T-cell (primary cell): ENCODE data around the gene KRT13. TPM values are rescaled to one million over a fixed set of nuclear protein-coding genes. Genes with fewer than 3 reads are reported as not detected.
A peak's percentile ranks its signal among the peaks of the same experiment; 100 is the strongest.

Experiments
- ATAC-seq, 4 experiments: fragments of 200-7000 bp in 3 of 4; fragments of 150-1000 bp in 1 of 4; cut with Tn5 transposase; replicated peaks in 1 of 4; 1 replicate in 3 of 4; 2 replicates in 1 of 4; pipeline ENCODE4 v1.10.0; 2021; ENCODE audit warnings: moderate library complexity in 3 of 4, mild to moderate bottlenecking in 2 of 4, moderate number of reproducible peaks in 1 of 4
- CTCF ChIA-PET, 2 donors: fragments of 300-600 bp; sonication (Branson Sonifier 250); formaldehyde crosslinking; loops; one replicate each; lab custom pipeline; 2022; ENCODE audit warnings: antibody characterized with exemption in 2 of 2; lab: Charles Lee
- POLR2A ChIA-PET, 2 donors: fragments of 300-600 bp; sonication (Branson Sonifier 250); formaldehyde crosslinking; loops; one replicate each; lab custom pipeline; 2022; ENCODE audit warnings: antibody characterized with exemption in 2 of 2; lab: Charles Lee
- DNase-seq, 35 experiments: peaks; one replicate each; pipeline versions ENCODE4 v3.0.0 to v3.0.0-alpha.2; 2013 to 2023
- H3K27ac ChIP-seq: one replicate; pipeline ENCODE4 v1.5.1; 2013; ENCODE audit warnings: low read length
- H3K27me3 ChIP-seq, 2 experiments: replicated peaks in 1 of 2; 1 replicate in 1 of 2; 2 replicates in 1 of 2; pipeline versions ENCODE4 v1.6.1 to v1.7.0; 2013; ENCODE audit warnings: low read length in 1 of 2, mixed read lengths in 1 of 2; ENCODE audit not compliant: control insufficient read depth in 2 of 2, insufficient read depth in 2 of 2; ENCODE audit errors: extremely low read depth in 1 of 2
- H3K36me3 ChIP-seq, 2 donors: 1 replicate in 1 of 2; 2 replicates in 1 of 2; pipeline versions ENCODE4 v1.6.1 to v1.7.0; 2013; ENCODE audit warnings: low read length in 1 of 2; ENCODE audit not compliant: control insufficient read depth in 2 of 2, insufficient read depth in 1 of 2; ENCODE audit errors: extremely low read depth in 1 of 2
- H3K4me1 ChIP-seq, 2 experiments: 1 replicate in 1 of 2; 2 replicates in 1 of 2; pipeline versions ENCODE4 v1.6.1 to v1.7.0; 2013; ENCODE audit warnings: low read length in 2 of 2, mixed read lengths in 1 of 2; ENCODE audit not compliant: insufficient read depth in 2 of 2, control insufficient read depth in 1 of 2; ENCODE audit errors: extremely low read depth in 1 of 2
- H3K4me3 ChIP-seq, 2 donors: 1 replicate in 1 of 2; 2 replicates in 1 of 2; pipeline versions ENCODE4 v1.5.1 to v1.7.0; 2013; ENCODE audit warnings: mild to moderate bottlenecking in 2 of 2, low read length in 1 of 2, moderate library complexity in 1 of 2; ENCODE audit not compliant: control insufficient read depth in 1 of 2; ENCODE audit errors: extremely low read depth in 1 of 2
- H3K9me3 ChIP-seq: 2 replicates; pipeline ENCODE4 v1.7.0; 2013
- H3K27ac Mint-ChIP-seq, 2 donors: one replicate each; pipeline ENCODE4 v1.8.0; 2020 to 2021; ENCODE audit warnings: mild to moderate bottlenecking in 2 of 2, mixed read lengths in 2 of 2
- H3K27me3 Mint-ChIP-seq, 2 donors: one replicate each; pipeline ENCODE4 v1.8.0; 2021 to 2022; ENCODE audit warnings: mixed read lengths in 2 of 2
- H3K36me3 Mint-ChIP-seq: one replicate; pipeline ENCODE4 v1.8.0; 2021; ENCODE audit warnings: mixed read lengths
- H3K4me1 Mint-ChIP-seq, 3 donors: one replicate each; pipeline ENCODE4 v1.8.0; 2020 to 2022; ENCODE audit warnings: mixed read lengths in 3 of 3, mild to moderate bottlenecking in 1 of 3
- H3K4me3 Mint-ChIP-seq, 3 donors: one replicate each; pipeline ENCODE4 v1.8.0; 2020 to 2022; ENCODE audit warnings: mild to moderate bottlenecking in 3 of 3, mixed read lengths in 3 of 3, moderate library complexity in 3 of 3
- H3K9me3 Mint-ChIP-seq, 3 donors: one replicate each; pipeline ENCODE4 v1.8.0; 2020 to 2022; ENCODE audit warnings: mixed read lengths in 3 of 3
- WGBS: methylation state at CpG from one replicate; pipeline ENCODE4 v1.1.5; 2013; ENCODE audit warnings: missing lambda C conversion rate; ENCODE audit not compliant: insufficient coverage; 5-methylcytosine and 5-hydroxymethylcytosine counted together
- total RNA-seq, 35 experiments: library from RNA in 6 of 35; stranded (reverse) in 6 of 35; fragments of 120-200 nt in 1 of 35; gene quantifications; one replicate each; pipeline versions ENCODE4 v1.2.1 to v1.2.4 and lab custom pipeline; 2013 to 2026

KRT13 gene
- total RNA-seq, 5 donors from 2014 or later (not counting 1 experiment from before 2014, with no cell fraction given) = not detected

- H3K27ac Mint-ChIP-seq = peak overlapping the region; percentile 13 to 76
- 95% methylated on average over 2 of the region's 8 CpGs for WGBS
- POLR2A ChIA-PET = interaction anchor here in 1 of 2 donors (0.6 to 1.4 kb wide), 2 partner anchors 110 to 139 kb away, joined by 3 to 20 read pairs; no protein-coding TSS in a partner anchor
Observed at GRCh38 chr17:41549596-41550039, 44.2 kb upstream of the KRT13 start.

DNA sequence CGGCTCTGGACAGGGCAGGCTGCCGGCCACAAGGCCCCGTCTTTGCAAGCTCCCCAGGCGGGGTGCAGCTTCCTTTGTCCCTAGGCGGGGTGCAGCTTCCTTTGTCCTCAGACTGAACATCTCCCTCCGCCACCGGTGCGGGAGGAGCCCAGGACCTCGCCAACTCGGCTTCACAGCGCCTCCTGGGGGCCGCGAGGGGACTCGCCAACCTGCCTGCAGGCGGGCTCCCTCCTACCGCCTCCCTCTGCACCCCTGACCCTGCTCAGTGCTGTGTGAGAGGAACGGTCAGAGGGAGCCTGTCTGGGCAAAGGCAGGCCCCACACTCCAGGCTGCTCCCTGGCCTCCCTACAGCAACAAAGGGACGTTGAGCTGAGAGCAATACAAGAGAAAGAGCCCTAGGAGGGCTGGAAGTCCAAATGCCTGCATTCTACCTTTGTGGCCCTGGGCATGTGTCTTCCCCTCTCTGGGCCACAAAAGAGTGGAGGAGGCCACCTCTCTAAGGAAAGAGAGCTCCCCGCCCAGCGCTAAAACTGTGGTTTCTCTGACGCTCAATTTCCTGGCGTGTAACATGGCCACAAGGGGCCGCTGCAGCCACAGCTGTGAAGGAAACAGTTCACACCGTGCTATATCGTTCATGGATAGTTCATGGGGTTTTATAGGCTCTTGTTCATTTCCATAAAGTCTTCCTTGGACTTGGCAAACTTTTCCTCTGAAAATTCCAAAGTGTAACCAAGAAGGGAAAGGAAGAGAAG lies 43.6 kb upstream of the KRT13 start:
- 2% methylated on average over 14 of the region's 25 CpGs for WGBS
- H3K27me3 ChIP-seq = peaks cover 0 to 42% of the 10 kb centered on the region in 2 experiments
- H3K27ac ChIP-seq = peak overlapping the region; percentile 51
- POLR2A ChIA-PET = interaction anchor here (0.6 to 1.4 kb wide), 2 partner anchors 139 to 632 kb away, joined by 3 to 7 read pairs; no protein-coding TSS in a partner anchor
- Mint-ChIP-seq H3K4me1 (peaks cover 10 to 21% (median 17%) of the 10 kb centered on the region in 3 donors), H3K27ac (peak overlapping the region; percentile 61 to 76), H3K36me3 (no peaks in the 10 kb centered on the region), H3K27me3 (peaks cover 4 to 11% of the 10 kb centered on the region in 2 donors), H3K9me3 (peaks cover 0 to 7% (median 2%) of the 10 kb centered on the region in 3 donors), H3K4me3 (peak overlapping the region; percentile 34 to 77 (median 63))
- DNase-seq = peak; percentile 67 to 91 (median 83)
- H3K4me1 ChIP-seq = peaks cover 0 to 20% of the 10 kb centered on the region in 2 experiments
- H3K9me3 ChIP-seq = no peaks in the 10 kb centered on the region
- CTCF ChIA-PET = interaction anchor here (0.6 to 3.3 kb wide), 34 partner anchors 8 to 730 kb away, joined by 3 to 34 read pairs (median 4); partner anchors contain the start of genes KRTAP1-4 (in 1 of the 2) and KRTAP16-1 (in 1 of the 2)
- H3K36me3 ChIP-seq = no peaks in the 10 kb centered on the region
- ATAC-seq = peak; percentile 87 to 91 (median 89)
- H3K4me3 ChIP-seq = peak overlapping the region; percentile 26 to 39

More at GRCh38 chr17:41549596-41550039, 44.2 kb upstream of the KRT13 start:
- no peaks in the 10 kb centered on the region for H3K9me3 ChIP-seq
- H3K9me3 Mint-ChIP-seq = peaks cover 0 to 7% (median 2%) of the 10 kb centered on the region in 3 donors
- peaks cover 10 to 21% (median 17%) of the 10 kb centered on the region in 3 donors for H3K4me1 Mint-ChIP-seq
- peaks cover 0 to 20% of the 10 kb centered on the region in 2 experiments for H3K4me1 ChIP-seq
- CTCF ChIA-PET = interaction anchor here (0.6 to 3.3 kb wide), 30 partner anchors 8 to 693 kb away, joined by 3 to 34 read pairs (median 4); partner anchors contain the start of gene KRTAP1-4 (in 1 of the 2)
- ATAC-seq (no peak), DNase-seq (peak in 1 of 35 experiments; percentile 9)
- H3K27ac ChIP-seq = no peak overlapping the region
- peaks cover 0 to 42% of the 10 kb centered on the region in 2 experiments for H3K27me3 ChIP-seq
- no peaks in the 10 kb centered on the region for H3K36me3 Mint-ChIP-seq
- H3K4me3 Mint-ChIP-seq = peak overlapping the region in 1 of 3 donors; percentile 77
- H3K4me3 ChIP-seq = no peak overlapping the region
- H3K36me3 ChIP-seq = no peaks in the 10 kb centered on the region
- peaks cover 4 to 15% of the 10 kb centered on the region in 2 donors for H3K27me3 Mint-ChIP-seq

- POLR2A ChIA-PET = interaction anchor here (0.6 to 1.4 kb wide), 2 partner anchors 140 to 631 kb away, joined by 3 to 7 read pairs; no protein-coding TSS in a partner anchor
- Mint-ChIP-seq H3K4me3 (peak overlapping the region; percentile 17 to 77 (median 34)), H3K27ac (no peak overlapping the region), H3K9me3 (peaks cover 0 to 7% (median 2%) of the 10 kb centered on the region in 3 donors), H3K36me3 (no peaks in the 10 kb centered on the region), H3K27me3 (peaks cover 4 to 8% of the 10 kb centered on the region in 2 donors), H3K4me1 (peaks cover 10 to 21% (median 17%) of the 10 kb centered on the region in 3 donors)
- Histone ChIP-seq H3K9me3 (no peaks in the 10 kb centered on the region), H3K36me3 (no peaks in the 10 kb centered on the region), H3K4me3 (peak overlapping the region; percentile 26 to 39), H3K27ac (peak overlapping the region; percentile 51), H3K4me1 (peaks cover 0 to 20% of the 10 kb centered on the region in 2 experiments), H3K27me3 (peaks cover 0 to 37% of the 10 kb centered on the region in 2 experiments)
- peak in 1 of 35 experiments; percentile 11 for DNase-seq
- CTCF ChIA-PET = interaction anchor here (0.7 to 3.3 kb wide), 18 partner anchors 15 to 730 kb away, joined by 3 to 34 read pairs (median 5); partner anchors contain the start of gene KRTAP16-1 (in 1 of the 2)
- 37% methylated on average over 20 of the region's 23 CpGs for WGBS
- peak; percentile 11 to 30 (median 20) for ATAC-seq
Observed at GRCh38 chr17:41547921-41548843, 42.8 kb upstream of the KRT13 start.

GRCh38 chr17:41547378-41547841 lies 42.0 kb upstream of the KRT13 start:
- peaks cover 0 to 30% of the 10 kb centered on the region in 2 experiments for H3K27me3 ChIP-seq
- H3K4me3 ChIP-seq = no peak overlapping the region
- no peaks in the 10 kb centered on the region for H3K9me3 ChIP-seq
- H3K27ac ChIP-seq = no peak overlapping the region
- WGBS = 91% methylated on average over 4 of the region's 9 CpGs
- no peaks in the 10 kb centered on the region for H3K36me3 ChIP-seq
- Mint-ChIP-seq H3K4me3 (no peak overlapping the region), H3K27me3 (peaks cover 2 to 3% of the 10 kb centered on the region in 2 donors), H3K9me3 (peaks cover 0 to 7% (median 2%) of the 10 kb centered on the region in 3 donors), H3K27ac (no peak overlapping the region), H3K4me1 (peaks cover 10 to 21% (median 17%) of the 10 kb centered on the region in 3 donors), H3K36me3 (no peaks in the 10 kb centered on the region)
- POLR2A ChIA-PET = no interaction called here
- no peak for DNase-seq
- CTCF ChIA-PET = interaction anchor here in 1 of 2 donors (3.3 kb wide), 1 partner anchor 101 kb away, joined by 34 read pairs; no protein-coding TSS in a partner anchor
- H3K4me1 ChIP-seq = peaks cover 0 to 20% of the 10 kb centered on the region in 2 experiments
- ATAC-seq = no peak

DNA sequence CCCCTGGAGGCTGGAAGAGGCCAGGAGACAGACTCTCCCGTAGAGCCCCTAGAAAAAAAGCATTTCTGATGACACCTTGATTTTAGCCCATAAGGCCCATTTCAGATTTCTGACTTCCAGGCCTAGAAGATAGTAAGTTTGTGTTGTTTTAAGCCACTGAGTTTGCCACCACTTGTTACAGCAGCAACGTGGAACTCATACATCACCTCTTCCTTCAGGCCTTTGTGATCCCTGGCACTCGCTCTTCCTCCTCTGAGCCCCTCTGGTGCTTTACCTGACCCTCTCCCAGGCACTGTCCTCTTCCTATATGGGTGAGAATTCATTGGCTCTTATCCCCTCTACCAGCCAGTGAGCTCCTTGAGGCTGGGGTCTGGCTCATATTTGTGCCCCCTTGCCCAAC lies 41.4 kb upstream of the KRT13 start:
- peaks cover 2 to 3% of the 10 kb centered on the region in 2 donors for H3K27me3 Mint-ChIP-seq
- no peak overlapping the region for H3K27ac Mint-ChIP-seq
- no peak overlapping the region for H3K4me3 Mint-ChIP-seq
- no peak for ATAC-seq
- H3K4me1 ChIP-seq = peaks cover 0 to 20% of the 10 kb centered on the region in 2 experiments
- no peaks in the 10 kb centered on the region for H3K36me3 Mint-ChIP-seq
- no CpG with 5 or more reads among the region's 3 CpGs for WGBS
- H3K4me1 Mint-ChIP-seq = peaks cover 10 to 21% (median 17%) of the 10 kb centered on the region in 3 donors
- POLR2A ChIA-PET = no interaction called here
- H3K27ac ChIP-seq = no peak overlapping the region
- peaks cover 0 to 7% (median 2%) of the 10 kb centered on the region in 3 donors for H3K9me3 Mint-ChIP-seq
- H3K36me3 ChIP-seq = no peaks in the 10 kb centered on the region
- H3K9me3 ChIP-seq = no peaks in the 10 kb centered on the region
- H3K27me3 ChIP-seq = peaks cover 0 to 24% of the 10 kb centered on the region in 2 experiments
- CTCF ChIA-PET = no interaction called here
- no peak overlapping the region for H3K4me3 ChIP-seq
- no peak for DNase-seq
